SK-N-SH (cell line): ENCODE measurements around the gene TBX18. TPM values are rescaled to one million over a fixed set of nuclear protein-coding genes. Genes with fewer than 3 reads are reported as not detected.

Source experiments
- CTCF ChIA-PET: fragments of 300-600, 350-600 bp; formaldehyde crosslinking; extraction: SDS; loops from one replicate; lab custom pipeline; 2021; lab: Yijun Ruan, JAX
- POLR2A ChIA-PET: fragments of 350-600 bp; sonication (Branson Sonifier 250); formaldehyde crosslinking; extraction: SDS; loops from one replicate; lab custom pipeline; 2020; ENCODE audit warnings: antibody characterized with exemption, inconsistent platforms; lab: Yijun Ruan, JAX
- DNase-seq: peaks from one replicate; pipeline ENCODE4 v3.0.0; 2012
- H2AFZ ChIP-seq: fragments of 200-600 bp; sonication (generic); 2 replicates; pipeline ENCODE4 v1.8.1; 2016; ENCODE audit warnings: antibody characterized with exemption, mild to moderate bottlenecking, low read depth
- H3F3A ChIP-seq: fragments of 200-600 bp; sonication (generic); replicated peaks from 2 replicates; pipeline ENCODE3; 2016; ENCODE audit warnings: antibody characterized with exemption, mild to moderate bottlenecking; ENCODE audit not compliant: insufficient read depth
- H3K27ac ChIP-seq, 2 experiments: fragments of 200-500 bp in 1 of 2; fragments of 200-600 bp in 1 of 2; sonication (Bioruptor generic) in 1 of 2; sonication (generic), shearing (Covaris generic) in 1 of 2; 2 replicates each; pipeline versions ENCODE4 v1.5.1 to v1.6.1; 2014 to 2016; ENCODE audit warnings: low read depth in 2 of 2, inconsistent platforms in 1 of 2, low read length in 1 of 2, mild to moderate bottlenecking in 1 of 2, mixed read lengths in 1 of 2
- H3K27me3 ChIP-seq: fragments of 200-600 bp; sonication (generic), shearing (Covaris generic); 2 replicates; pipeline ENCODE4 v1.6.1; 2016; ENCODE audit warnings: mixed run types; ENCODE audit not compliant: insufficient read depth
- H3K36me3 ChIP-seq, 2 experiments: fragments of 200-500 bp in 1 of 2; fragments of 200-600 bp in 1 of 2; sonication (Bioruptor generic) in 1 of 2; sonication (generic) in 1 of 2; replicated peaks in 1 of 2; 2 replicates each; pipeline versions ENCODE3 to v1.5.1; 2014 to 2016; ENCODE audit warnings: low read length in 1 of 2, mild to moderate bottlenecking in 1 of 2; ENCODE audit not compliant: insufficient read depth in 2 of 2, control insufficient read depth in 1 of 2
- H3K4me1 ChIP-seq, 2 experiments: fragments of 200-500 bp in 1 of 2; fragments of 200-600 bp in 1 of 2; sonication (Bioruptor generic) in 1 of 2; sonication (generic), shearing (Covaris generic) in 1 of 2; 2 replicates each; pipeline versions ENCODE4 v1.5.1 to v1.6.1; 2014 to 2016; ENCODE audit warnings: low read depth in 1 of 2, low read length in 1 of 2, mixed run types in 1 of 2; ENCODE audit not compliant: insufficient read depth in 2 of 2, control insufficient read depth in 1 of 2
- H3K4me2 ChIP-seq: fragments of 200-600 bp; sonication (generic), shearing (Covaris generic); 2 replicates; pipeline ENCODE4 v1.6.1; 2017; ENCODE audit warnings: mixed run types
- H3K4me3 ChIP-seq, 2 experiments: fragments of 200-500 bp in 1 of 2; fragments of 200-600 bp in 1 of 2; sonication (Bioruptor generic) in 1 of 2; sonication (generic), shearing (Covaris generic) in 1 of 2; 2 replicates each; pipeline versions ENCODE4 v1.5.1 to v1.8.1; 2014 to 2016; ENCODE audit warnings: low read depth in 2 of 2, inconsistent platforms in 1 of 2, low read length in 1 of 2, mild to moderate bottlenecking in 1 of 2, mixed read lengths in 1 of 2, moderate library complexity in 1 of 2
- H3K79me2 ChIP-seq: fragments of 200-600 bp; sonication (generic); 2 replicates; pipeline ENCODE4 v1.8.1; 2017; ENCODE audit warnings: mild to moderate bottlenecking; ENCODE audit not compliant: insufficient read depth
- H3K9ac ChIP-seq: fragments of 200-600 bp; sonication (generic); 2 replicates; pipeline ENCODE4 v1.6.1; 2017; ENCODE audit warnings: mixed run types
- H3K9me2 ChIP-seq: fragments of 200-600 bp; sonication (generic); 2 replicates; pipeline ENCODE4 v1.6.1; 2017; ENCODE audit warnings: mixed run types
- H3K9me3 ChIP-seq: fragments of 200-600 bp; sonication (generic); 2 replicates; pipeline ENCODE4 v1.6.1; 2017; ENCODE audit warnings: mixed run types, mild to moderate bottlenecking, moderate library complexity
- H4K20me1 ChIP-seq: fragments of 200-600 bp; sonication (generic); 2 replicates; pipeline ENCODE4 v1.6.1; 2017; ENCODE audit warnings: mild to moderate bottlenecking, mixed run types; ENCODE audit not compliant: insufficient read depth
- CHD2 ChIP-seq: fragments of 150-350 bp; IDR thresholded peaks from 2 replicates; pipeline ENCODE4 v1.6.1; 2018; ENCODE audit warnings: low read length; ENCODE audit not compliant: partially characterized antibody
- CTCF ChIP-seq: fragments of 200-600 bp; sonication (generic); IDR thresholded peaks from 2 replicates; pipeline ENCODE4 v1.6.1; 2017; ENCODE audit warnings: antibody characterized with exemption, mild to moderate bottlenecking, moderate library complexity
- ELF1 ChIP-seq: IDR thresholded peaks from 2 replicates; pipeline ENCODE4 v1.4.0; 2012
- EP300 ChIP-seq, 2 experiments: IDR thresholded peaks; 2 replicates each; pipeline versions ENCODE4 v1.4.0 to v1.6.1; 2012; ENCODE audit warnings: borderline replicate concordance in 1 of 2, low read depth in 1 of 2, low read length in 1 of 2
- FOSL2 ChIP-seq: IDR thresholded peaks from 2 replicates; pipeline ENCODE4 v1.4.0; 2012; ENCODE audit warnings: low read depth, mild to moderate bottlenecking, moderate library complexity, borderline replicate concordance
- GABPA ChIP-seq: IDR thresholded peaks from 2 replicates; pipeline ENCODE4 v1.4.0; 2012; ENCODE audit warnings: low read depth, mild to moderate bottlenecking
- GATA2 ChIP-seq: sonication (generic); formaldehyde crosslinking; IDR thresholded peaks from 2 replicates; pipeline ENCODE4 v1.5.0; 2020; ENCODE audit warnings: mild to moderate bottlenecking, missing genetic modification reagents
- IRF3 ChIP-seq: fragments of 150-350 bp; IDR thresholded peaks from 2 replicates; pipeline ENCODE4 v1.6.1; 2016; ENCODE audit warnings: mild to moderate bottlenecking, low read depth, low read length
- JUND ChIP-seq: IDR thresholded peaks from 2 replicates; pipeline ENCODE4 v1.4.0; 2012
- NFIC ChIP-seq: IDR thresholded peaks from 2 replicates; pipeline ENCODE4 v1.4.0; 2012; ENCODE audit warnings: borderline replicate concordance
- NRF1 ChIP-seq: IDR thresholded peaks from 2 replicates; pipeline ENCODE4 v1.6.1; 2012; ENCODE audit warnings: low read depth, mild to moderate bottlenecking, low read length
- RAD21 ChIP-seq: IDR thresholded peaks from 2 replicates; pipeline ENCODE4 v1.6.1; 2012; ENCODE audit warnings: mild to moderate bottlenecking, low read length
- RCOR1 ChIP-seq: fragments of 150-350 bp; IDR thresholded peaks from 2 replicates; pipeline ENCODE4 v1.6.1; 2017; ENCODE audit warnings: antibody characterized with exemption, low read length
- SIN3A ChIP-seq: IDR thresholded peaks from 2 replicates; pipeline ENCODE4 v1.6.1; 2012; ENCODE audit warnings: low read depth, mild to moderate bottlenecking, low read length, moderate library complexity, borderline replicate concordance
- SMC3 ChIP-seq: IDR thresholded peaks from 2 replicates; pipeline ENCODE4 v1.6.1; 2012; ENCODE audit warnings: low read depth, low read length, improper control_type of control experiment
- TAF1 ChIP-seq: IDR thresholded peaks from 2 replicates; pipeline ENCODE4 v1.6.1; 2012; ENCODE audit warnings: low read depth, mild to moderate bottlenecking, low read length, moderate library complexity, borderline replicate concordance
- TCF12 ChIP-seq: IDR thresholded peaks from 2 replicates; pipeline ENCODE4 v1.4.0; 2012
- USF2 ChIP-seq: fragments of 150-350 bp; IDR thresholded peaks from 2 replicates; pipeline ENCODE4 v1.6.1; 2017; ENCODE audit warnings: antibody characterized with exemption, low read length, low read depth, borderline replicate concordance
- YY1 ChIP-seq: IDR thresholded peaks from 2 replicates; pipeline ENCODE4 v1.4.0; 2012; ENCODE audit warnings: low read depth, mild to moderate bottlenecking
- ZBTB33 ChIP-seq: IDR thresholded peaks from 2 replicates; pipeline ENCODE4 v1.4.0; 2012; ENCODE audit warnings: low read depth, borderline replicate concordance
- WGBS: methylation state at CpG from one replicate; pipeline ENCODE4 v1.1.6; 2017; ENCODE audit warnings: low lambda C conversion rate; 5-methylcytosine and 5-hydroxymethylcytosine counted together
- polyA plus RNA-seq, 3 experiments: library from polyadenylated mRNA; depleted of rRNA; stranded (reverse); fragments of >200 nt; gene quantifications; 2 replicates each; pipeline ENCODE4 v1.2.3, GENCODE V29; 2012

TBX18 gene
- polyA plus RNA-seq, 1 of the 3 experiments (the other 2 are of a cell fraction) = 19.3 TPM

- Histone ChIP-seq H3K4me3 (no peak overlapping the region), H3K27me3 (no peaks in the 10 kb centered on the region), H3K9me3 (no peaks in the 10 kb centered on the region), H3F3A (peaks cover 6% of the 10 kb centered on the region), H3K79me2 (peaks cover 39% of the 10 kb centered on the region), H2AFZ (no peak overlapping the region), H3K4me2 (no peak overlapping the region), H4K20me1 (no peaks in the 10 kb centered on the region), H3K36me3 (peaks cover 6 to 64% of the 10 kb centered on the region in 2 experiments), H3K9ac (no peak overlapping the region), H3K27ac (0 out of 4 replicates have a peak overlapping the region, but pooled peaks of 1 of the 2 experiments have one; percentile 15), H3K4me1 (0 out of 4 replicates have a peak, but pooled peaks cover 0 to 5% of the 10 kb centered on the region in 2 experiments), H3K9me2 (no peaks in the 10 kb centered on the region)
- 51% methylated on average over 2 of the region's 2 CpGs for WGBS
- ChIA-PET CTCF (no interaction called here), POLR2A (no interaction called here)
- DNase-seq = no peak
- TF ChIP-seq TCF12 = no peak
- no peak for TF ChIP-seq EP300 (IDR thresholded peaks at IDR 0.05; ENCODE audit: borderline replicate concordance in 1 of 2, low read depth in 1 of 2, low read length in 1 of 2)
- no peak for TF ChIP-seq JUND
- TF ChIP-seq RCOR1 = no peak
- TF ChIP-seq CTCF = no peak
- TF ChIP-seq SMC3 = no peak
- TF ChIP-seq GABPA = no peak
- TF ChIP-seq USF2 = no peak
- TF ChIP-seq TAF1 = no peak
- TF ChIP-seq SIN3A = no peak
- no peak for TF ChIP-seq CHD2
- no peak for TF ChIP-seq NRF1
- TF ChIP-seq NFIC = no peak
- no peak for TF ChIP-seq RAD21
- TF ChIP-seq ZBTB33 = no peak
- TF ChIP-seq FOSL2 = no peak
- no peak for TF ChIP-seq GATA2 (CRISPR knock-in tag)
- no peak for TF ChIP-seq ELF1
- TF ChIP-seq YY1 = no peak
- no peak for TF ChIP-seq IRF3
These were observed 16.0 kb downstream of the TBX18 start for GRCh38 chr6:84748376-84748775.
